ENCODE data around the gene ZNF234. TPM values are rescaled to one million over a fixed set of nuclear protein-coding genes. Genes with fewer than 3 reads are reported as not detected.

ZNF234 gene
- total RNA-seq, 1 donor from 2014 or later, result 11.3 TPM

GRCh38 chr19:44109458-44109857 lies 31.9 kb upstream of the ZNF234 start:
- H3K27me3 ChIP-seq, result no peaks in the 10 kb centered on the region
- TF ChIP-seq POLR2AphosphoS5 (IDR thresholded peaks at IDR 0.05; ENCODE audit: insufficient read depth in 1 of 2, low read depth in 1 of 2), result no peak
- no peak for TF ChIP-seq POLR2A (IDR thresholded peaks at IDR 0.05)
- TF ChIP-seq, protein P1, sequence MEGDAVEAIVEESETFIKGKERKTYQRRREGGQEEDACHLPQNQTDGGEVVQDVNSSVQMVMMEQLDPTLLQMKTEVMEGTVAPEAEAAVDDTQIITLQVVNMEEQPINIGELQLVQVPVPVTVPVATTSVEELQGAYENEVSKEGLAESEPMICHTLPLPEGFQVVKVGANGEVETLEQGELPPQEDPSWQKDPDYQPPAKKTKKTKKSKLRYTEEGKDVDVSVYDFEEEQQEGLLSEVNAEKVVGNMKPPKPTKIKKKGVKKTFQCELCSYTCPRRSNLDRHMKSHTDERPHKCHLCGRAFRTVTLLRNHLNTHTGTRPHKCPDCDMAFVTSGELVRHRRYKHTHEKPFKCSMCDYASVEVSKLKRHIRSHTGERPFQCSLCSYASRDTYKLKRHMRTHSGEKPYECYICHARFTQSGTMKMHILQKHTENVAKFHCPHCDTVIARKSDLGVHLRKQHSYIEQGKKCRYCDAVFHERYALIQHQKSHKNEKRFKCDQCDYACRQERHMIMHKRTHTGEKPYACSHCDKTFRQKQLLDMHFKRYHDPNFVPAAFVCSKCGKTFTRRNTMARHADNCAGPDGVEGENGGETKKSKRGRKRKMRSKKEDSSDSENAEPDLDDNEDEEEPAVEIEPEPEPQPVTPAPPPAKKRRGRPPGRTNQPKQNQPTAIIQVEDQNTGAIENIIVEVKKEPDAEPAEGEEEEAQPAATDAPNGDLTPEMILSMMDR (IDR thresholded peaks at IDR 0.05), result no peak
- DNase-seq (ENCODE audit: extremely low spot score in 2 of 2), result no peak
- H3K27ac ChIP-seq, result no peak overlapping the region
- peaks cover 5 to 41% of the 10 kb centered on the region in 2 donors for H3K36me3 ChIP-seq
- H3K9me3 ChIP-seq, result peaks cover 46% of the 10 kb centered on the region
- H3K4me3 ChIP-seq, result no peak overlapping the region
- intact Hi-C loops (cut with DNase I), result no loop called here
- H3K4me1 ChIP-seq, result peaks cover 7% of the 10 kb centered on the region

DNA sequence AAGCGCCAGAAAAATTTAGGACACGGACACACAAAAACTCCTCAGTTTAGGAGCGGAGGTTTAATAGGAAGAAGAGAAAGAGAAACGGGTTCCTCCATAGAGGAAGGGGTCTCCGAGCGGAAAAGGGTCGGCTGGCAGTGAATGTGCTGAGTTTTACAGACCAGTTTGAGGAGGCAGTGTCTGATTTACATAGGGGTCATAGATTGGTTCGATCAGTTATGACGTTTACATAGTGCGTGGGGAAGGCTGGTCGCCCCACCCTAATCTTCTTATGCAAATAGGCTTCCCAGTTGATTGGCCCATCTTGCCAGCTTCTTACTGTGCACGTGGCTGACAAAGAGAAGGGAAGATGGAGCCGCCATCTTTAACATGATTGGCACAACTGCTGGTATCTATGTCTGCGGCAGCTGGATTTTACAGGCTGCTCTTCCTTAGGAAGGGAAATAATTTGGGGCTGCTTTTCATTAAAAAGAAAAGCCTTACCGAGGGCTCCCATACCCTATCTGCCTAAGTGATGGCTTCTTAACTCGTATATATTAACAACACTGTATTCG lies 29.4 kb upstream of the ZNF234 start:
- intact Hi-C loops (cut with DNase I), result loop anchor here (2.0 kb wide), 1 partner anchor 101 kb away; the partner anchor contains the start of gene ZNF227
- H3K4me3 ChIP-seq, result peak overlapping the region; percentile 2 to 65
- H3K9me3 ChIP-seq, result peaks cover 23% of the 10 kb centered on the region
- H3K36me3 ChIP-seq, result peaks cover 0 to 32% of the 10 kb centered on the region in 2 donors
- H3K27ac ChIP-seq, result no peak overlapping the region
- TF ChIP-seq POLR2AphosphoS5 (IDR thresholded peaks at IDR 0.05; ENCODE audit: insufficient read depth in 1 of 2, low read depth in 1 of 2) (no peak), POLR2A (IDR thresholded peaks at IDR 0.05) (no peak)
- TF ChIP-seq, protein P1 (IDR thresholded peaks at IDR 0.05), result no peak
- no peaks in the 10 kb centered on the region for H3K27me3 ChIP-seq
- no peak for DNase-seq (ENCODE audit: extremely low spot score in 2 of 2)
- peaks cover 10% of the 10 kb centered on the region for H3K4me1 ChIP-seq

DNA sequence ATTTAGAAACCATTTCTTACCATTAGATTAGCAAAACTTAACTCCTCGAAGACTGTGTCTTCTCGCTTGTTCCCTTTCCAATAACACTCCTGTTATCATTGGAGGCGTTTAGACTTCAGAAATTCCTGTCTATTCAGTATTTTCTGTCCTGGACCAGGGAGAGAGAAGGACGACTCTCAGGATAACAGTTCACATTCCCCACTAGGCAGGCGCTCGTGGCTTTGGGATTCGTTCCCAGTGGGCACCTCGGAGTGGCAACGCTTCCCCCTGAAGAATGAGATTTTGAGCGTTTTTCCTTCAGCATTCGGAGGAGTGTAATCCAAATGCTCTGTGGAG lies 28.6 kb upstream of the ZNF234 start:
- intact Hi-C loops (cut with DNase I), result loop anchor here (2.0 kb wide), 1 partner anchor 100 kb away; the partner anchor contains the start of gene ZNF227
- H3K27ac ChIP-seq, result peak overlapping the region; percentile 22

GRCh38 chr19:44113138-44113783 lies 28.1 kb upstream of the ZNF234 start, which contains the start of gene ZNF225:
Gene ZNF225 (plus strand): TSS chr19:44113399. CDS start chr19:44115828, 2,429 bp downstream.
- Histone ChIP-seq H3K9me3 (peaks cover 10% of the 10 kb centered on the region), H3K27ac (peak within 1 kb of the TSS; percentile 22), H3K36me3 (peaks cover 0 to 32% of the 10 kb centered on the region in 2 donors), H3K4me1 (peaks cover 10% of the 10 kb centered on the region), H3K4me3 (peak within 1 kb of the TSS; percentile 65 to 71), H3K27me3 (no peaks in the 10 kb centered on the region)
- TF ChIP-seq POLR2A (IDR thresholded peaks at IDR 0.05) (no peak), POLR2AphosphoS5 (IDR thresholded peaks at IDR 0.05; ENCODE audit: insufficient read depth in 1 of 2, low read depth in 1 of 2) (peak; percentile 68 to 99)
- TF ChIP-seq, protein P1 (IDR thresholded peaks at IDR 0.05), result peak in 1 of 3 experiments; percentile 2
- DNase-seq (ENCODE audit: extremely low spot score in 2 of 2), result peak in 1 of 2 donors; percentile 98
- intact Hi-C loops (cut with DNase I), result loop anchor here (2.0 kb wide), 1 partner anchor 100 kb away; the partner anchor contains the start of gene ZNF227

More for the DNA sequence above, 28.6 kb upstream of the ZNF234 start:
- H3K4me1 ChIP-seq, result peaks cover 10% of the 10 kb centered on the region
- peaks cover 0 to 32% of the 10 kb centered on the region in 2 donors for H3K36me3 ChIP-seq
- peaks cover 15% of the 10 kb centered on the region for H3K9me3 ChIP-seq
- no peak for DNase-seq (ENCODE audit: extremely low spot score in 2 of 2)
- no peaks in the 10 kb centered on the region for H3K27me3 ChIP-seq
- H3K4me3 ChIP-seq, result peak overlapping the region; percentile 65 to 71
- no peak for TF ChIP-seq POLR2AphosphoS5 (IDR thresholded peaks at IDR 0.05; ENCODE audit: insufficient read depth in 1 of 2, low read depth in 1 of 2)
- TF ChIP-seq POLR2A (IDR thresholded peaks at IDR 0.05), result no peak
- TF ChIP-seq, protein P1 (IDR thresholded peaks at IDR 0.05), result no peak
